Esophagus muscularis mucosa (tissue), 4 donors: ENCODE results near the gene DIAPH3. TPM values are rescaled to one million over a fixed set of nuclear protein-coding genes. Genes with fewer than 3 reads are reported as not detected.
"Not testable (repeated sequence)": the region's sequence is repeated elsewhere in the genome, so short reads cannot be mapped to it uniquely, and the experiment has no call there.

Source experiments
- DNase-seq: peaks from one replicate; pipeline ENCODE4 v3.0.0-alpha.2; 2017; ENCODE audit errors: extremely low spot score
- H3K27ac ChIP-seq, 4 donors: fragments of 200-600 bp; sonication (generic); replicated peaks in 1 of 4; 1 replicate in 3 of 4; 2 replicates in 1 of 4; pipeline ENCODE4 v1.5.1; 2016 to 2019; ENCODE audit warnings: mild to moderate bottlenecking in 1 of 4
- H3K27me3 ChIP-seq, 4 donors: fragments of 200-600 bp; sonication (generic); one replicate each; pipeline versions ENCODE4 v1.5.1 to v1.6.0; 2016 to 2019
- H3K36me3 ChIP-seq, 4 donors: fragments of 200-600 bp; sonication (generic); one replicate each; pipeline ENCODE4 v1.5.1; 2016 to 2019
- H3K4me1 ChIP-seq, 4 donors: fragments of 200-600 bp; sonication (generic); one replicate each; pipeline ENCODE4 v1.5.1; 2016 to 2019
- H3K4me3 ChIP-seq, 4 donors: fragments of 200-600 bp; sonication (generic); 1 replicate in 2 of 4; 2 replicates in 2 of 4; pipeline ENCODE4 v1.5.1; 2016 to 2019; ENCODE audit warnings: mild to moderate bottlenecking in 4 of 4, moderate library complexity in 1 of 4
- H3K9me3 ChIP-seq, 4 donors: fragments of 200-600 bp; sonication (generic); 1 replicate in 3 of 4; 2 replicates in 1 of 4; pipeline ENCODE4 v1.5.1; 2016 to 2019
- CTCF ChIP-seq, 3 experiments: fragments of 200-600 bp in 2 of 3; fragments of 450-650 bp in 1 of 3; sonication (generic) in 2 of 3; IDR thresholded peaks; one replicate each; pipeline ENCODE4 v1.5.1; 2017 to 2019; ENCODE audit warnings: antibody characterized with exemption in 3 of 3, mild to moderate bottlenecking in 2 of 3, moderate library complexity in 1 of 3
- EP300 ChIP-seq: sonication (generic); formaldehyde crosslinking; IDR thresholded peaks from one replicate; pipeline ENCODE4 v1.6.1; 2017; ENCODE audit warnings: antibody characterized with exemption
- POLR2A ChIP-seq: fragments of 450-650 bp; IDR thresholded peaks from one replicate; pipeline ENCODE4 v1.6.1; 2017; ENCODE audit warnings: antibody characterized with exemption, moderate library complexity, mild to moderate bottlenecking, low read depth
- POLR2AphosphoS5 ChIP-seq, 2 donors: sonication (generic); formaldehyde crosslinking; IDR thresholded peaks; one replicate each; pipeline ENCODE4 v1.6.1; 2017; ENCODE audit warnings: antibody characterized with exemption in 2 of 2
- WGBS: methylation state at CpG from one replicate; pipeline ENCODE4 v1.1.5; 2018; 5-methylcytosine and 5-hydroxymethylcytosine counted together
- intact Hi-C: fragments of 100-400 bp; cut with DNase I; formaldehyde crosslinking; loops from one replicate; pipeline ENCODE4 v1.15.1; 2023
- total RNA-seq, 4 donors: library from RNA; depleted of rRNA; stranded (reverse); fragments of >200 nt; gene quantifications; one replicate each; pipeline versions ENCODE4 v1.1.0 to v1.2.1, GENCODE V29; 2016

The DIAPH3 gene
- total RNA-seq, 4 donors from 2014 or later = under 0.01 to 1.0 (median 0.41) TPM

GRCh38 chr13:60093425-60094019, 70.2 kb downstream of the DIAPH3 start:
- intact Hi-C loops = no loop called here
- no peaks in the 10 kb centered on the region for H3K4me1 ChIP-seq
- no peaks in the 10 kb centered on the region for H3K9me3 ChIP-seq
- no peaks in the 10 kb centered on the region for H3K36me3 ChIP-seq
- no peak overlapping the region for H3K27ac ChIP-seq
- TF ChIP-seq CTCF (IDR thresholded peaks at IDR 0.05) (no peak), POLR2AphosphoS5 (IDR thresholded peaks at IDR 0.05) (no peak), EP300 (no peak), POLR2A (no peak)
- WGBS = 95% methylated on average over 3 of the region's 3 CpGs
- H3K4me3 ChIP-seq = no peak overlapping the region
- no peaks in the 10 kb centered on the region for H3K27me3 ChIP-seq
- no peak for DNase-seq

DNA sequence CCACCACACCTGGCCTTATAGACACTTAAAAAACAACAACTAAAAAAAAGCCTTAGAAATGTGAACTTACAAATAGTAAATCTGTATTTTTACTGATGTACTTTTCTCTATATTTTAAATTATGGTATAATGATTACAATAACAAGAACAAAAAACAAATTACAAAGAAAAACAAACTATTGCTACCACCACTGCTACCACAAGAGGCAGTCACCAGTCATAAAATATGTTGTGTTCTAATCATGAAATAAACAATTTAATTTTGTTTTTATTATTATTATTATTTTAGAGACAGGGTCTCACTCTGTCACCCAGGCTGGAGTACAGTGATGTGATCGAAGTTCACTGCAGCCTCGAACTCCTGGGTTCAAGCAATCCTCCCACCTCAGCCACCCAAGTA, 72.2 kb downstream of the DIAPH3 start:
- Histone ChIP-seq H3K4me1 (no peaks in the 10 kb centered on the region), H3K27me3 (no peaks in the 10 kb centered on the region), H3K9me3 (no peaks in the 10 kb centered on the region), H3K4me3 (no peak overlapping the region), H3K27ac (no peak overlapping the region), H3K36me3 (no peaks in the 10 kb centered on the region)
- 97% methylated on average over 2 of the region's 2 CpGs for WGBS
- no peak for DNase-seq
- intact Hi-C loops = no loop called here
- TF ChIP-seq CTCF (IDR thresholded peaks at IDR 0.05) (no peak), EP300 (no peak), POLR2AphosphoS5 (IDR thresholded peaks at IDR 0.05) (no peak), POLR2A (no peak)

- intact Hi-C loops = no loop called here
- DNase-seq = no peak
- no peaks in the 10 kb centered on the region for H3K9me3 ChIP-seq
- no peaks in the 10 kb centered on the region for H3K27me3 ChIP-seq
- H3K36me3 ChIP-seq = no peaks in the 10 kb centered on the region
- H3K27ac ChIP-seq = no peak overlapping the region
- H3K4me3 ChIP-seq = no peak overlapping the region
- no peaks in the 10 kb centered on the region for H3K4me1 ChIP-seq
- TF ChIP-seq POLR2A (no peak), POLR2AphosphoS5 (IDR thresholded peaks at IDR 0.05) (no peak), EP300 (no peak), CTCF (IDR thresholded peaks at IDR 0.05) (no peak)
These were observed 73.2 kb downstream of the DIAPH3 start for GRCh38 chr13:60090574-60090973.

- H3K27me3 ChIP-seq, H3K4me3 ChIP-seq, H3K4me1 ChIP-seq, DNase-seq, H3K9me3 ChIP-seq, H3K36me3 ChIP-seq, H3K27ac ChIP-seq, intact Hi-C loops: not testable (repeated sequence)
- WGBS = 96% methylated on average over 2 of the region's 2 CpGs
These were observed 79.9 kb downstream of the DIAPH3 start for GRCh38 chr13:60083780-60084179.

DNA sequence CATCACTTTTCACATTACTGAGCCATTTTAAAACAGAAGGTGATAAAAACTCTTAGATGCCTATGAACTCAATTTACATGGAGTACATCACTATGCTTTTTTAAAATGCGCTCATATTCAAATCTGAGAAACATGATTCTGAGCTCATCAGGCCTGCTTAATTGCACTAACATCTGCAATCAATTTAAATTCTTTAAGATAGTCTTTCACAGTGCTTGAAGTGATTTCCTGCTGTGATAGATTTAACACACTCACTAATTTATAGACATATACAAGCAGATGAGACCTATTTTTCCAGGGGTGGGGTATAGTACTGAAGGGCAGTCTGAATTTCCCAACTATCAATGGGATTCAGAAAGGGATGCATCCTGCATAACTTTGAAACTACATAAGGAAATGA, 82.9 kb downstream of the DIAPH3 start:
- Histone ChIP-seq H3K9me3 (no peaks in the 10 kb centered on the region), H3K4me1 (no peaks in the 10 kb centered on the region), H3K27ac (no peak overlapping the region), H3K36me3 (no peaks in the 10 kb centered on the region), H3K27me3 (no peaks in the 10 kb centered on the region), H3K4me3 (no peak overlapping the region)
- 100% methylated on average over 1 of the region's 1 CpG for WGBS
- no peak for DNase-seq
- intact Hi-C loops = no loop called here
- TF ChIP-seq POLR2A (no peak), CTCF (IDR thresholded peaks at IDR 0.05) (no peak), EP300 (no peak), POLR2AphosphoS5 (IDR thresholded peaks at IDR 0.05) (no peak)
